ENCODE measurements around the gene PTGR2.
"Not testable (repeated sequence)": the region's sequence is repeated elsewhere in the genome, so short reads cannot be mapped to it uniquely, and the experiment has no call there.

DNA sequence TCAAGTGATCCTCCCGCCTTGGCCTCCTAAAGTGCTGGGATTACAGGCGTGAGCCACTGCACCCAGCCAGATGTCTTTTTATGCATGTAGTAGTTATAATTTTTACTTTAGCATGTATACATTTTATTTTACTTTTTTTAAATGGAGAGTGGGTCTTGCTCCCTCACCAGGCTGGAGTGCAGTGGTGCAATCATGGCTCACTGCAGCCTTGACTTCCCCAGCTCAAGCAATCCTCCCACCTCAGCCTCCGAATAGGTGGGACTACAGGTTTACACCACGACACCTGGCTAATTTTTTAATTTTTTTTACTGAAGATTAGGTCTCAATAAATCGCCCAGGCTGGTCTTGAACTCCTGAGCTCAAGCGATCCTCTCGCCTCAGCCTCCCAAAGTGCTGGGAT is 24.4 kb upstream of the PTGR2 start:
- not testable (repeated sequence) for TF ChIP-seq CTCF (IDR thresholded peaks at IDR 0.05; ENCODE audit: low read depth, low read length, missing input control); SP1 (IDR thresholded peaks at IDR 0.05); HNF4G (IDR thresholded peaks at IDR 0.05); YY1 (IDR thresholded peaks at IDR 0.05); ATF3 (IDR thresholded peaks at IDR 0.05); FOXA1 (IDR thresholded peaks at IDR 0.05); GABPA (IDR thresholded peaks at IDR 0.05 in 1 of 2, conservative IDR thresholded peaks at IDR 0.05 in 1 of 2); TAF1 (conservative IDR thresholded peaks at IDR 0.05)
- TF ChIP-seq, protein P1, sequence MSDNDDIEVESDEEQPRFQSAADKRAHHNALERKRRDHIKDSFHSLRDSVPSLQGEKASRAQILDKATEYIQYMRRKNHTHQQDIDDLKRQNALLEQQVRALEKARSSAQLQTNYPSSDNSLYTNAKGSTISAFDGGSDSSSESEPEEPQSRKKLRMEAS (IDR thresholded peaks at IDR 0.05): not testable (repeated sequence)
- peak in 1 of 2 donors; percentile 26 for TF ChIP-seq RAD21 (IDR thresholded peaks at IDR 0.05)
- TF ChIP-seq, protein P2, sequence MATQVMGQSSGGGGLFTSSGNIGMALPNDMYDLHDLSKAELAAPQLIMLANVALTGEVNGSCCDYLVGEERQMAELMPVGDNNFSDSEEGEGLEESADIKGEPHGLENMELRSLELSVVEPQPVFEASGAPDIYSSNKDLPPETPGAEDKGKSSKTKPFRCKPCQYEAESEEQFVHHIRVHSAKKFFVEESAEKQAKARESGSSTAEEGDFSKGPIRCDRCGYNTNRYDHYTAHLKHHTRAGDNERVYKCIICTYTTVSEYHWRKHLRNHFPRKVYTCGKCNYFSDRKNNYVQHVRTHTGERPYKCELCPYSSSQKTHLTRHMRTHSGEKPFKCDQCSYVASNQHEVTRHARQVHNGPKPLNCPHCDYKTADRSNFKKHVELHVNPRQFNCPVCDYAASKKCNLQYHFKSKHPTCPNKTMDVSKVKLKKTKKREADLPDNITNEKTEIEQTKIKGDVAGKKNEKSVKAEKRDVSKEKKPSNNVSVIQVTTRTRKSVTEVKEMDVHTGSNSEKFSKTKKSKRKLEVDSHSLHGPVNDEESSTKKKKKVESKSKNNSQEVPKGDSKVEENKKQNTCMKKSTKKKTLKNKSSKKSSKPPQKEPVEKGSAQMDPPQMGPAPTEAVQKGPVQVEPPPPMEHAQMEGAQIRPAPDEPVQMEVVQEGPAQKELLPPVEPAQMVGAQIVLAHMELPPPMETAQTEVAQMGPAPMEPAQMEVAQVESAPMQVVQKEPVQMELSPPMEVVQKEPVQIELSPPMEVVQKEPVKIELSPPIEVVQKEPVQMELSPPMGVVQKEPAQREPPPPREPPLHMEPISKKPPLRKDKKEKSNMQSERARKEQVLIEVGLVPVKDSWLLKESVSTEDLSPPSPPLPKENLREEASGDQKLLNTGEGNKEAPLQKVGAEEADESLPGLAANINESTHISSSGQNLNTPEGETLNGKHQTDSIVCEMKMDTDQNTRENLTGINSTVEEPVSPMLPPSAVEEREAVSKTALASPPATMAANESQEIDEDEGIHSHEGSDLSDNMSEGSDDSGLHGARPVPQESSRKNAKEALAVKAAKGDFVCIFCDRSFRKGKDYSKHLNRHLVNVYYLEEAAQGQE (IDR thresholded peaks at IDR 0.05): not testable (repeated sequence)
